Nephron progenitor cell (in vitro differentiated cells): ENCODE measurements around the gene PLXNC1.

Experiments
- DNase-seq: peaks from one replicate; pipeline ENCODE4 v3.0.0; 2021
- H3K27ac Mint-ChIP-seq: 2 replicates; pipeline ENCODE4 v1.8.0; 2021; ENCODE audit warnings: mild to moderate bottlenecking, moderate library complexity, mixed read lengths
- H3K27me3 Mint-ChIP-seq: 2 replicates; pipeline ENCODE4 v1.8.0; 2021; ENCODE audit warnings: mild to moderate bottlenecking, low read depth, mixed read lengths; ENCODE audit not compliant: poor library complexity
- H3K36me3 Mint-ChIP-seq: 2 replicates; pipeline ENCODE4 v1.8.0; 2021; ENCODE audit warnings: low read depth, mixed read lengths
- H3K4me1 Mint-ChIP-seq: 2 replicates; pipeline ENCODE4 v1.8.0; 2021; ENCODE audit warnings: mixed read lengths
- H3K4me3 Mint-ChIP-seq: 2 replicates; pipeline ENCODE4 v1.8.0; 2021; ENCODE audit warnings: mild to moderate bottlenecking, moderate library complexity, mixed read lengths
- H3K9me3 Mint-ChIP-seq: 2 replicates; pipeline ENCODE4 v1.8.0; 2021; ENCODE audit warnings: mild to moderate bottlenecking, moderate library complexity, mixed read lengths
- TF ChIP-seq, protein P1 (sequence below): fragments of 200-600 bp; sonication (generic); IDR thresholded peaks from 2 replicates; pipeline ENCODE4 v1.5.0; 2021; ENCODE audit warnings: antibody characterized with exemption

The PLXNC1 gene

GRCh38 chr12:94245631-94246383, 97.4 kb downstream of the PLXNC1 start:
- no peak for DNase-seq
- Mint-ChIP-seq H3K27me3 (peaks cover 4% of the 10 kb centered on the region), H3K4me1 (peaks cover 16% of the 10 kb centered on the region), H3K4me3 (no peak overlapping the region), H3K9me3 (no peaks in the 10 kb centered on the region), H3K36me3 (no peaks in the 10 kb centered on the region), H3K27ac (no peak overlapping the region)
- TF ChIP-seq, protein P1, sequence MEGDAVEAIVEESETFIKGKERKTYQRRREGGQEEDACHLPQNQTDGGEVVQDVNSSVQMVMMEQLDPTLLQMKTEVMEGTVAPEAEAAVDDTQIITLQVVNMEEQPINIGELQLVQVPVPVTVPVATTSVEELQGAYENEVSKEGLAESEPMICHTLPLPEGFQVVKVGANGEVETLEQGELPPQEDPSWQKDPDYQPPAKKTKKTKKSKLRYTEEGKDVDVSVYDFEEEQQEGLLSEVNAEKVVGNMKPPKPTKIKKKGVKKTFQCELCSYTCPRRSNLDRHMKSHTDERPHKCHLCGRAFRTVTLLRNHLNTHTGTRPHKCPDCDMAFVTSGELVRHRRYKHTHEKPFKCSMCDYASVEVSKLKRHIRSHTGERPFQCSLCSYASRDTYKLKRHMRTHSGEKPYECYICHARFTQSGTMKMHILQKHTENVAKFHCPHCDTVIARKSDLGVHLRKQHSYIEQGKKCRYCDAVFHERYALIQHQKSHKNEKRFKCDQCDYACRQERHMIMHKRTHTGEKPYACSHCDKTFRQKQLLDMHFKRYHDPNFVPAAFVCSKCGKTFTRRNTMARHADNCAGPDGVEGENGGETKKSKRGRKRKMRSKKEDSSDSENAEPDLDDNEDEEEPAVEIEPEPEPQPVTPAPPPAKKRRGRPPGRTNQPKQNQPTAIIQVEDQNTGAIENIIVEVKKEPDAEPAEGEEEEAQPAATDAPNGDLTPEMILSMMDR, result no peak

GRCh38 chr12:94247246-94247645, 98.9 kb downstream of the PLXNC1 start:
- TF ChIP-seq, protein P1, result no peak
- Mint-ChIP-seq H3K9me3 (no peaks in the 10 kb centered on the region), H3K36me3 (no peaks in the 10 kb centered on the region), H3K27ac (no peak overlapping the region), H3K4me1 (peaks cover 16% of the 10 kb centered on the region), H3K4me3 (no peak overlapping the region), H3K27me3 (no peaks in the 10 kb centered on the region)
- no peak for DNase-seq

- TF ChIP-seq, protein P1, result no peak
- no peak for DNase-seq
- Mint-ChIP-seq H3K4me1 (peaks cover 16% of the 10 kb centered on the region), H3K4me3 (no peak overlapping the region), H3K9me3 (no peaks in the 10 kb centered on the region), H3K27me3 (no peaks in the 10 kb centered on the region), H3K36me3 (no peaks in the 10 kb centered on the region), H3K27ac (no peak overlapping the region)
Observed at GRCh38 chr12:94248582-94248981, 100.2 kb downstream of the PLXNC1 start.

GRCh38 chr12:94250130-94250529, 101.8 kb downstream of the PLXNC1 start:
- H3K9me3 Mint-ChIP-seq, result no peaks in the 10 kb centered on the region
- H3K27ac Mint-ChIP-seq, result no peak overlapping the region
- H3K36me3 Mint-ChIP-seq, result no peaks in the 10 kb centered on the region

DNA sequence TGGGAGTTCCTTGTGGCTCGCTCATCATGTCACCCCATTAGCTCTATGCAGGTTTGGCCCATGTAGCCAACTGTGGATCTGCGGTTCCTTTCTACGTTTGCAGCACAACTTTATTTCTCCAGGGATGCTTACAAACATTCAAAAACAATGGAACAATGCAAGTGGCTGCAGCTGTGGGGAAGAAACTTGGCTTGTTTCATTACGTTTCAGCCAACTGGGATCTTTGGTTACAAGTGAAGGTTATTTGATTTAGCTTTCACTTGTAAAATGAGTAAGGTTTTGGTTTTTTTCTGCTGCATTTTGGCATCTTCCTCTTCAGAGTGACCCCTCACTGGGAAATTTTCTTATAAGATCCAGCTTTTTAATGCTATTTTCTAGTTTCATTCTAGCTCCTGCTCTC, 105.9 kb downstream of the PLXNC1 start:
- H3K27me3 Mint-ChIP-seq, result peaks cover 2% of the 10 kb centered on the region
- H3K27ac Mint-ChIP-seq, result no peak overlapping the region
- no peaks in the 10 kb centered on the region for H3K9me3 Mint-ChIP-seq
- DNase-seq, result no peak
- H3K4me3 Mint-ChIP-seq, result no peak overlapping the region
- TF ChIP-seq, protein P1, result no peak
- no peaks in the 10 kb centered on the region for H3K36me3 Mint-ChIP-seq
- H3K4me1 Mint-ChIP-seq, result no peaks in the 10 kb centered on the region

More at GRCh38 chr12:94250130-94250529, 101.8 kb downstream of the PLXNC1 start:
- no peak for DNase-seq
- Mint-ChIP-seq H3K4me3 (no peak overlapping the region), H3K4me1 (peaks cover 16% of the 10 kb centered on the region), H3K27me3 (no peaks in the 10 kb centered on the region)
- TF ChIP-seq, protein P1, result no peak

GRCh38 chr12:94255006-94255405, 106.6 kb downstream of the PLXNC1 start:
- Mint-ChIP-seq H3K36me3 (no peaks in the 10 kb centered on the region), H3K27ac (no peak overlapping the region), H3K4me3 (no peak overlapping the region)

More at GRCh38 chr12:94255006-94255405, 106.6 kb downstream of the PLXNC1 start:
- Mint-ChIP-seq H3K27me3 (peaks cover 3% of the 10 kb centered on the region), H3K4me1 (no peaks in the 10 kb centered on the region), H3K9me3 (no peaks in the 10 kb centered on the region)
- TF ChIP-seq, protein P1, result no peak
- DNase-seq, result no peak
